HepG2 (cell line): Measurements from ENCODE around the gene GPATCH3. TPM values are rescaled to one million over a fixed set of nuclear protein-coding genes. Genes with fewer than 3 reads are reported as not detected.
A peak's percentile ranks its signal among the peaks of the same experiment; 100 is the strongest.

Experiments
- AGO1 ChIP-seq: fragments of 200-400 bp; formaldehyde crosslinking; IDR thresholded peaks from 2 replicates; pipeline ENCODE4 v1.6.1; 2017; ENCODE audit warnings: mild to moderate bottlenecking, low read depth, low read length, moderate library complexity; ENCODE audit not compliant: poor library complexity, severe bottlenecking
- BORCS8-MEF2B ChIP-seq: sonication (generic); formaldehyde crosslinking; IDR thresholded peaks from 2 replicates; pipeline ENCODE4 v1.8.0; 2022; ENCODE audit warnings: mild to moderate bottlenecking, missing genetic modification reagents
- FOXA3 ChIP-seq: IDR thresholded peaks from 2 replicates; pipeline ENCODE4 v1.6.1; 2016; ENCODE audit warnings: missing genetic modification reagents, missing compliant biosample characterization
- MTA1 ChIP-seq: sonication (generic); formaldehyde crosslinking; IDR thresholded peaks from 2 replicates; pipeline ENCODE4 v1.4.0; 2020; ENCODE audit warnings: missing genetic modification reagents, mild to moderate bottlenecking, borderline replicate concordance
- MXI1 ChIP-seq: IDR thresholded peaks from 3 replicates; pipeline ENCODE4 v1.6.1; 2012; ENCODE audit warnings: low read depth, low read length, inconsistent platforms, borderline replicate concordance
- PTBP1 ChIP-seq: fragments of 200-400 bp; formaldehyde crosslinking; IDR thresholded peaks from 2 replicates; pipeline ENCODE4 v1.6.1; 2018; ENCODE audit warnings: low read length, low read depth; ENCODE audit not compliant: poor library complexity, severe bottlenecking
- RBM39 ChIP-seq: fragments of 200-400 bp; formaldehyde crosslinking; IDR thresholded peaks from one replicate; pipeline ENCODE4 v1.6.1; 2018; ENCODE audit warnings: antibody characterized with exemption, mild to moderate bottlenecking, low read depth, low read length; ENCODE audit not compliant: poor library complexity, severe bottlenecking
- SIN3A ChIP-seq: IDR thresholded peaks from 2 replicates; pipeline ENCODE4 v1.6.1; 2011; ENCODE audit warnings: low read depth, mild to moderate bottlenecking, control low read depth, low read length, borderline replicate concordance
- SKI ChIP-seq: fragments of 450-650 bp; IDR thresholded peaks from one replicate; pipeline ENCODE4 v1.6.1; 2018; ENCODE audit warnings: mild to moderate bottlenecking; ENCODE audit not compliant: partially characterized antibody
- YEATS2 ChIP-seq: sonication (generic); formaldehyde crosslinking; IDR thresholded peaks from 2 replicates; pipeline ENCODE4 v1.4.0; 2020; ENCODE audit warnings: missing genetic modification reagents, borderline replicate concordance
- YY1 ChIP-seq: IDR thresholded peaks from 2 replicates; pipeline ENCODE4 v1.6.1; 2011; ENCODE audit warnings: low read length, low read depth, moderate library complexity, mild to moderate bottlenecking; ENCODE audit not compliant: insufficient read depth, insufficient replicate concordance
- ZBTB26 ChIP-seq: IDR thresholded peaks from 2 replicates; pipeline ENCODE4 v1.6.1; 2016; ENCODE audit warnings: missing compliant biosample characterization, missing genetic modification reagents, borderline replicate concordance
- ZKSCAN1 ChIP-seq: fragments of 150-350 bp; IDR thresholded peaks from 2 replicates; pipeline ENCODE4 v1.6.1; 2014; ENCODE audit warnings: low read length
- polyA plus RNA-seq, 8 experiments: library from polyadenylated mRNA; depleted of rRNA in 3 of 8; stranded (reverse) in 7 of 8; unstranded in 1 of 8; fragments of >200 nt; fragmentation: Illumina TruSeq in 4 of 8; extraction: Trizol in 4 of 8; gene quantifications; 2 replicates each; pipeline versions ENCODE4 v1.2.1 to v1.2.3, GENCODE V29; 2011 to 2016; ENCODE audit warnings: low read depth in 4 of 8, missing spikeins in 1 of 8, mixed read lengths in 1 of 8; ENCODE audit not compliant: insufficient read depth in 1 of 8
- total RNA-seq, 5 experiments: library from RNA; depleted of rRNA; stranded (reverse); fragments of >200 nt; fragmentation: Illumina TruSeq; extraction: Trizol; gene quantifications; 2 replicates each; pipeline ENCODE4 v1.2.3, GENCODE V29; 2016; ENCODE audit warnings: low read depth in 1 of 5
- TF ChIP-seq, protein P1 (sequence below): sonication (generic); formaldehyde crosslinking; IDR thresholded peaks from 2 replicates; pipeline ENCODE4 v1.5.0; 2020; ENCODE audit warnings: missing genetic modification reagents
- TF ChIP-seq, protein P2 (sequence below), 2 experiments: sonication (generic) in 1 of 2; formaldehyde crosslinking in 1 of 2; IDR thresholded peaks; 2 replicates each; pipeline versions ENCODE4 v1.6.1 to v1.9.0; 2014 to 2022; ENCODE audit warnings: antibody characterized with exemption in 1 of 2, borderline replicate concordance in 1 of 2, inconsistent platforms in 1 of 2, low read depth in 1 of 2, missing genetic modification reagents in 1 of 2
- TF ChIP-seq, protein P3 (sequence below): IDR thresholded peaks from 2 replicates; pipeline ENCODE4 v1.6.1; 2016; ENCODE audit warnings: mild to moderate bottlenecking

The GPATCH3 gene
- total and polyA plus RNA-seq, 2 of the 13 experiments (the other 11 are each of a cell fraction or from before 2014, with no cell fraction given) = 8.3 to 11.0 TPM

DNA sequence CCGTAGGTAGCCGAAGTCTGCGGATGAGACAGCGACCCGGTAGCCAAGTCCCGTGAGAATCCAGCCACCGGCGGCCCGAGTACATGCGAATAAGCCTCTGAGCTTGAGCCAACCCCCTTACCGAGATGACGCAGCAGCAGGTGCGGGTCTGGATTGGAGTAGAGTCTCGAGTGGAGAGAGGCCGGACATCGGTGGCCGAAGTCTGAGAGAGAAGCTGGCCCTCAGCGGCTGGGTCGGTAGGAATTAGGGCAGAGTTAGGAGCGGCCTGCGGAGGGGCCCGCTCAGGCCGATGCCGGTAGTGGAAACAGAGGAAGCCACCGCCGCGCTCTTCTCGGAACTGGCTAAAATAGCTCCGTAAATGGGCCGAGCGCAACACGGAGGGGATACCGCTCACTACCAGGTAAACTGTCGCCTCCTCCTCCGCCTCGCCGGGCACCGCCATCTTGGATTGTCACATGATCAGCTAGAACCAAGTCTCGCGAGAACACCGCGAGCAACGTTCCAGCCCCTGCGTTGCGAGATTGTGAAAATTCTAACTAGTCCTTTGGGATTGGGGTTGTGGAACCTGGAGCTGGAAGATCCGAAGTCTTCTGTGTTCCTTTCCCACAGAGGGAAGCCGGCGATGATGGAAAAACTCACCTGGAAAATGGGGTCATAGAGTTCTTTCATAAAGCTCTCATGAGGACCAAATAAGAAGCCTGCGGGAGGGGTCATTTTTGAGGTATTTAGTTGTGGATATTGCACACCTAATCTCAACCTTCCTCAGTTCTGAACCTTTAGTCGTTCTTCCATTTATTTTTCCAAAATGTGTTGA, at the start of gene GPATCH3 (continued):
- TF ChIP-seq, protein P1, sequence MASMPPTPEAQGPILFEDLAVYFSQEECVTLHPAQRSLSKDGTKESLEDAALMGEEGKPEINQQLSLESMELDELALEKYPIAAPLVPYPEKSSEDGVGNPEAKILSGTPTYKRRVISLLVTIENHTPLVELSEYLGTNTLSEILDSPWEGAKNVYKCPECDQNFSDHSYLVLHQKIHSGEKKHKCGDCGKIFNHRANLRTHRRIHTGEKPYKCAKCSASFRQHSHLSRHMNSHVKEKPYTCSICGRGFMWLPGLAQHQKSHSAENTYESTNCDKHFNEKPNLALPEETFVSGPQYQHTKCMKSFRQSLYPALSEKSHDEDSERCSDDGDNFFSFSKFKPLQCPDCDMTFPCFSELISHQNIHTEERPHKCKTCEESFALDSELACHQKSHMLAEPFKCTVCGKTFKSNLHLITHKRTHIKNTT = no peak
- TF ChIP-seq PTBP1 = no peak
- peak; percentile 87 for TF ChIP-seq BORCS8-MEF2B
- no peak for TF ChIP-seq RBM39
- peak; percentile 56; the same call in 1 of the 2 replicates for TF ChIP-seq ZBTB26 (CRISPR knock-in tag)
- peak; percentile 97 for TF ChIP-seq SIN3A
- TF ChIP-seq MTA1 = 0 out of 2 replicates have a peak, but pooled peaks have one; percentile 19
- no peak for TF ChIP-seq ZKSCAN1
- peak; percentile 50 for TF ChIP-seq AGO1
- TF ChIP-seq, protein P2, sequence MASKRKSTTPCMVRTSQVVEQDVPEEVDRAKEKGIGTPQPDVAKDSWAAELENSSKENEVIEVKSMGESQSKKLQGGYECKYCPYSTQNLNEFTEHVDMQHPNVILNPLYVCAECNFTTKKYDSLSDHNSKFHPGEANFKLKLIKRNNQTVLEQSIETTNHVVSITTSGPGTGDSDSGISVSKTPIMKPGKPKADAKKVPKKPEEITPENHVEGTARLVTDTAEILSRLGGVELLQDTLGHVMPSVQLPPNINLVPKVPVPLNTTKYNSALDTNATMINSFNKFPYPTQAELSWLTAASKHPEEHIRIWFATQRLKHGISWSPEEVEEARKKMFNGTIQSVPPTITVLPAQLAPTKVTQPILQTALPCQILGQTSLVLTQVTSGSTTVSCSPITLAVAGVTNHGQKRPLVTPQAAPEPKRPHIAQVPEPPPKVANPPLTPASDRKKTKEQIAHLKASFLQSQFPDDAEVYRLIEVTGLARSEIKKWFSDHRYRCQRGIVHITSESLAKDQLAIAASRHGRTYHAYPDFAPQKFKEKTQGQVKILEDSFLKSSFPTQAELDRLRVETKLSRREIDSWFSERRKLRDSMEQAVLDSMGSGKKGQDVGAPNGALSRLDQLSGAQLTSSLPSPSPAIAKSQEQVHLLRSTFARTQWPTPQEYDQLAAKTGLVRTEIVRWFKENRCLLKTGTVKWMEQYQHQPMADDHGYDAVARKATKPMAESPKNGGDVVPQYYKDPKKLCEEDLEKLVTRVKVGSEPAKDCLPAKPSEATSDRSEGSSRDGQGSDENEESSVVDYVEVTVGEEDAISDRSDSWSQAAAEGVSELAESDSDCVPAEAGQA (IDR thresholded peaks at IDR 0.05; ENCODE audit: low read depth) = peak; percentile 74
- TF ChIP-seq, protein P2 (CRISPR knock-in tag; IDR thresholded peaks at IDR 0.05; ENCODE audit: borderline replicate concordance) = no peak
- TF ChIP-seq YEATS2 (CRISPR knock-in tag) = peak; percentile 97
- peak; percentile 88 for TF ChIP-seq MXI1
- TF ChIP-seq SKI = no peak
- TF ChIP-seq, protein P3, sequence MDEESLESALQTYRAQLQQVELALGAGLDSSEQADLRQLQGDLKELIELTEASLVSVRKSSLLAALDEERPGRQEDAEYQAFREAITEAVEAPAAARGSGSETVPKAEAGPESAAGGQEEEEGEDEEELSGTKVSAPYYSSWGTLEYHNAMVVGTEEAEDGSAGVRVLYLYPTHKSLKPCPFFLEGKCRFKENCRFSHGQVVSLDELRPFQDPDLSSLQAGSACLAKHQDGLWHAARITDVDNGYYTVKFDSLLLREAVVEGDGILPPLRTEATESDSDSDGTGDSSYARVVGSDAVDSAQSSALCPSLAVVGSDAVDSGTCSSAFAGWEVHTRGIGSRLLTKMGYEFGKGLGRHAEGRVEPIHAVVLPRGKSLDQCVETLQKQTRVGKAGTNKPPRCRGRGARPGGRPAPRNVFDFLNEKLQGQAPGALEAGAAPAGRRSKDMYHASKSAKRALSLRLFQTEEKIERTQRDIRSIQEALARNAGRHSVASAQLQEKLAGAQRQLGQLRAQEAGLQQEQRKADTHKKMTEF (CRISPR knock-in tag) = peak; percentile 93
- peak; percentile 99 for TF ChIP-seq YY1
- peak; percentile 57 for TF ChIP-seq FOXA3 (CRISPR knock-in tag)
